Measurements from ENCODE around the gene ARMC10. TPM values are rescaled to one million over a fixed set of nuclear protein-coding genes. Genes with fewer than 3 reads are reported as not detected.

The ARMC10 gene
- total RNA-seq, 2 experiments from 2014 or later, result 24.3 to 33.4 TPM

DNA sequence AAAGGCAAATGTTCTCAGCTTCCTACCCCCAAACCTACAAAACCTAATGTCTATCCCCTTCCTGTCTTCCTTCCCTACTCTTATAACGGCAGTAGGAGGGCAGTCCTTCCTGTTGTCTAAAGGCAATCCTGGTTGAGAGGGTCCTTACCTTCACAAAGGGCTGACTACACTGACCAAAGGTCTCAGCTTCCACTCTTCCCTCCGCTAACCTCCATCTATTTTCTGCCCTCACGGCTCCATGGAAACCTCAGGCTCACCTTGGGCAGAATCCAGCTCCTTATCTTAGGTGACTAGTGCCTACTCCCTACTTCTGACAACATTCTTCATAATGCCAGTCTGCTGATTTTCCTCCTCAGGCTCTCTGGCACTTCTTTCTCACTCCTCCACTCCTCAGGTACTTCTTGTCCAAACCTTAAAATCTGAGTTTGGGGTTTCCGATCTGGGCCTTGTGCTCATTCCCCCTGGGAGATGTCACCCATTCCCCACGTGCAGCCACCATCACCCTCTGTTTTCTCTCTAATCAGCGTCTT, 886 bp upstream of the ARMC10 start:
- TF ChIP-seq, protein P1, sequence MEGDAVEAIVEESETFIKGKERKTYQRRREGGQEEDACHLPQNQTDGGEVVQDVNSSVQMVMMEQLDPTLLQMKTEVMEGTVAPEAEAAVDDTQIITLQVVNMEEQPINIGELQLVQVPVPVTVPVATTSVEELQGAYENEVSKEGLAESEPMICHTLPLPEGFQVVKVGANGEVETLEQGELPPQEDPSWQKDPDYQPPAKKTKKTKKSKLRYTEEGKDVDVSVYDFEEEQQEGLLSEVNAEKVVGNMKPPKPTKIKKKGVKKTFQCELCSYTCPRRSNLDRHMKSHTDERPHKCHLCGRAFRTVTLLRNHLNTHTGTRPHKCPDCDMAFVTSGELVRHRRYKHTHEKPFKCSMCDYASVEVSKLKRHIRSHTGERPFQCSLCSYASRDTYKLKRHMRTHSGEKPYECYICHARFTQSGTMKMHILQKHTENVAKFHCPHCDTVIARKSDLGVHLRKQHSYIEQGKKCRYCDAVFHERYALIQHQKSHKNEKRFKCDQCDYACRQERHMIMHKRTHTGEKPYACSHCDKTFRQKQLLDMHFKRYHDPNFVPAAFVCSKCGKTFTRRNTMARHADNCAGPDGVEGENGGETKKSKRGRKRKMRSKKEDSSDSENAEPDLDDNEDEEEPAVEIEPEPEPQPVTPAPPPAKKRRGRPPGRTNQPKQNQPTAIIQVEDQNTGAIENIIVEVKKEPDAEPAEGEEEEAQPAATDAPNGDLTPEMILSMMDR (conservative IDR thresholded peaks at IDR 0.05; ENCODE audit: low read length), result no peak
- Histone ChIP-seq H3K27ac (ENCODE audit: low read depth, low read length, poor library complexity, severe bottlenecking) (no peak overlapping the region), H3K4me3 (ENCODE audit: low read depth, low read length, poor library complexity, severe bottlenecking) (peak overlapping the region; percentile 80), H3K4me1 (ENCODE audit: insufficient read depth, low read length, poor library complexity, severe bottlenecking) (peaks cover 13% of the 10 kb centered on the region), H3K9me3 (ENCODE audit: low read length) (no peaks in the 10 kb centered on the region), H4K20me1 (ENCODE audit: insufficient read depth, low read length) (no peaks in the 10 kb centered on the region), H3K9me2 (ENCODE audit: insufficient read depth, low read length) (no peaks in the 10 kb centered on the region), H3K79me2 (ENCODE audit: insufficient read depth, low read depth, low read length) (peaks cover 24% of the 10 kb centered on the region), H2AFZ (ENCODE audit: low read length) (peak overlapping the region; percentile 65), H3K4me2 (ENCODE audit: low read length) (peak overlapping the region; percentile 85), H3K36me3 (ENCODE audit: insufficient read depth, low read length) (peaks cover 10% of the 10 kb centered on the region; the same call in 1 of the 2 replicates)
- DNase-seq (ENCODE audit: low spot score), result no peak
- intact Hi-C loops (cut with micrococcal nuclease; ENCODE audit: unreplicated experiment), result no loop called here
- ChIA-PET POLR2A (interaction anchor here (1.0 to 2.6 kb wide), 3 partner anchors 10 to 73 kb away, joined by 3 to 19 read pairs (median 6); no protein-coding TSS in a partner anchor), CTCF (ENCODE audit: unreplicated experiment) (no interaction called here)
- BruUV-seq (replicated peaks), result no TSS peak

DNA sequence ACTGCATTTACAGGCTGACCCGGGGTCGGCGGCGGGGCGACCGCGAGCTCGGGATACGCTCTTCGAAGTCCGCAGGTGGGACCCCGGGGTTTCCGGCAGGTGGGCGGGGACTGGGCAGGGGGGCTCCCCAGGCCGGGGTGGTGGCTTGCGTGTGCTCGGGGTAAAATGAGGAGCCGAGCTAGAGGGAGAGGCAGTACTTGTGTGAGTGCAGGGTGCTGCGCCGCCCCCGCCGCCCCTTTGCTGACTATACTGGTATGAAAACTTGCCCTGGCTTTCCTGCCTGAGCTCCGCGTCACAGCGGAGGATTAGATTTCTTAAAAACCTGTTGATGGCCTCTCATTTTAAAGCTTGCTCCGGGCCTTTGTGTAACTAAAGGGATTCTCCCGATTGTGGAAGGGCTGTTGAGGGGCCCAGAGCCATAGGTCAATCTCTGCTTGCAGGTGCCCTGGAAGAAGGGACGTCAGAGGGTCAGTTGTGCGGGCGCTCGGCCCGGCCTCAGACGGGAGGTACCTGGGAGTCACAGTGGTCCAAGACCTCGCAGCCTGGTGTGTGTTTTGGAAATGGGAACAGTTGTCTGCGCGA, 488 bp downstream of the ARMC10 start:
- no peak for TF ChIP-seq EZH2phosphoT487 (IDR thresholded peaks at IDR 0.05; ENCODE audit: borderline replicate concordance, low read depth, low read length)
- TF ChIP-seq, protein P1 (conservative IDR thresholded peaks at IDR 0.05; ENCODE audit: low read length), result no peak
- H3K4me3 ChIP-seq (ENCODE audit: low read depth, low read length, poor library complexity, severe bottlenecking), result peak overlapping the region; percentile 80
- CTCF ChIA-PET (ENCODE audit: unreplicated experiment), result no interaction called here
- POLR2A ChIA-PET, result interaction anchor here (0.6 to 2.6 kb wide), 9 partner anchors 9 to 834 kb away, joined by 3 to 19 read pairs (median 3); no protein-coding TSS in a partner anchor
- H3K79me2 ChIP-seq (ENCODE audit: insufficient read depth, low read depth, low read length), result peaks cover 24% of the 10 kb centered on the region
- H3K9me3 ChIP-seq (ENCODE audit: low read length), result no peaks in the 10 kb centered on the region
- intact Hi-C loops (cut with micrococcal nuclease; ENCODE audit: unreplicated experiment), result no loop called here
- peaks cover 10% of the 10 kb centered on the region; the same call in 1 of the 2 replicates for H3K36me3 ChIP-seq (ENCODE audit: insufficient read depth, low read length)
- H2AFZ ChIP-seq (ENCODE audit: low read length), result peak overlapping the region; percentile 65; the same call in 1 of the 2 replicates
- H3K9me2 ChIP-seq (ENCODE audit: insufficient read depth, low read length), result no peaks in the 10 kb centered on the region
- H3K4me1 ChIP-seq (ENCODE audit: insufficient read depth, low read length, poor library complexity, severe bottlenecking), result peaks cover 13% of the 10 kb centered on the region
- H3K27ac ChIP-seq (ENCODE audit: low read depth, low read length, poor library complexity, severe bottlenecking), result peak overlapping the region; percentile 64
- peak overlapping the region; percentile 85 for H3K4me2 ChIP-seq (ENCODE audit: low read length)
- DNase-seq (ENCODE audit: low spot score), result peak; percentile 74
- BruUV-seq (replicated peaks), result no TSS peak
- H4K20me1 ChIP-seq (ENCODE audit: insufficient read depth, low read length), result no peaks in the 10 kb centered on the region

DNA sequence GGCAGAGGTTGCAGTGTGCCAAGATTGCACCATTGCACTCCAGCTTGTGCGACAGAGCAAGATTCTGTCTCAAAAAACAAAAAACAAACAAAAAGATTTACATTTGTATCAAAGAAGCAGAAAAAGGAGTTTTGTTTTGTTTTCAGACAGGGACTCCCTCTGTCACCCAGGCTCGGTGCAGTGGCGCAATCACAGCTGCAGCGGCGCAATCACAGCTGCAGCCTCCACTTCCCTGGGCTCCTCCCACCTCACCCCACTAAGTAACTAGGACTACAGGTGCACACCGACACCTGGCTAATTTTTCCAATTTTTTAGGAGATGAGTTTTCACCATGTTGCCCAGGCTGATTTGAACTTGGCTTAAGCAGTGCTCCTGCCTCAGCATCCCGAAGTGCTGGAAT, 1.8 kb downstream of the ARMC10 start:
- no TSS peak for BruUV-seq (replicated peaks)
- CTCF ChIA-PET (ENCODE audit: unreplicated experiment), result no interaction called here
- no peak for DNase-seq (ENCODE audit: low spot score)
- Histone ChIP-seq H3K36me3 (ENCODE audit: insufficient read depth, low read length) (peaks cover 10% of the 10 kb centered on the region; the same call in 1 of the 2 replicates), H3K9me2 (ENCODE audit: insufficient read depth, low read length) (no peaks in the 10 kb centered on the region), H2AFZ (ENCODE audit: low read length) (no peak overlapping the region), H3K4me2 (ENCODE audit: low read length) (0 out of 2 replicates have a peak overlapping the region, but pooled peaks have one; percentile 12), H3K4me1 (ENCODE audit: insufficient read depth, low read length, poor library complexity, severe bottlenecking) (peaks cover 13% of the 10 kb centered on the region), H3K4me3 (ENCODE audit: low read depth, low read length, poor library complexity, severe bottlenecking) (no peak overlapping the region), H3K79me2 (ENCODE audit: insufficient read depth, low read depth, low read length) (peaks cover 24% of the 10 kb centered on the region), H4K20me1 (ENCODE audit: insufficient read depth, low read length) (no peaks in the 10 kb centered on the region), H3K27ac (ENCODE audit: low read depth, low read length, poor library complexity, severe bottlenecking) (no peak overlapping the region), H3K9me3 (ENCODE audit: low read length) (no peaks in the 10 kb centered on the region)
- POLR2A ChIA-PET, result interaction anchor here (1.3 kb wide), 1 partner anchor 41 kb away, joined by 3 read pairs; no protein-coding TSS in a partner anchor
- no peak for TF ChIP-seq EZH2phosphoT487 (IDR thresholded peaks at IDR 0.05; ENCODE audit: borderline replicate concordance, low read depth, low read length)
- TF ChIP-seq, protein P1 (conservative IDR thresholded peaks at IDR 0.05; ENCODE audit: low read length), result no peak
- intact Hi-C loops (cut with micrococcal nuclease; ENCODE audit: unreplicated experiment), result no loop called here
